GM18508 (cell line): ENCODE results near the gene INTS15.
"Not testable (repeated sequence)": the region's sequence is repeated elsewhere in the genome, so short reads cannot be mapped to it uniquely, and the experiment has no call there.

Experiments used
- ATAC-seq: cut with Tn5 transposase; IDR thresholded peaks from one replicate; pipeline ENCODE4 v1.9.1; 2021; ENCODE audit warnings: moderate number of reproducible peaks; ENCODE audit not compliant: insufficient read depth, unreplicated experiment

Gene INTS15

GRCh38 chr7:6615723-6616555, 26.1 kb downstream of the INTS15 start:
- no peak for ATAC-seq

GRCh38 chr7:6616854-6617643, 27.2 kb downstream of the INTS15 start:
- ATAC-seq: no peak

GRCh38 chr7:6618621-6619020, 28.8 kb downstream of the INTS15 start:
- no peak for ATAC-seq

- ATAC-seq: no peak
These were observed 30.1 kb downstream of the INTS15 start for GRCh38 chr7:6619961-6620360.

GRCh38 chr7:6621195-6622133, 31.6 kb downstream of the INTS15 start:
- no peak for ATAC-seq

GRCh38 chr7:6622134-6622710, 32.4 kb downstream of the INTS15 start:
- ATAC-seq: no peak

GRCh38 chr7:6623589-6624245, 33.9 kb downstream of the INTS15 start:
- no peak for ATAC-seq

GRCh38 chr7:6624246-6624611, 34.4 kb downstream of the INTS15 start:
- ATAC-seq: no peak

GRCh38 chr7:6628045-6628444, 38.2 kb downstream of the INTS15 start:
- ATAC-seq: no peak

- ATAC-seq: no peak
These were observed 40.4 kb downstream of the INTS15 start for GRCh38 chr7:6630007-6630849.

- ATAC-seq: no peak
These were observed 41.8 kb downstream of the INTS15 start for GRCh38 chr7:6631605-6632004.

- no peak for ATAC-seq
These were observed 44.2 kb downstream of the INTS15 start for GRCh38 chr7:6634021-6634420.

GRCh38 chr7:6634971-6635370, 45.1 kb downstream of the INTS15 start:
- not testable (repeated sequence) for ATAC-seq

- no peak for ATAC-seq
These were observed 47.1 kb downstream of the INTS15 start, which contains the start of gene ZNF316 for GRCh38 chr7:6636741-6637543. TSS of gene ZNF316 (plus strand) at chr7:6637318. CDS start at chr7:6642410, 5,092 bp downstream.

- peak; percentile 64 for ATAC-seq
These were observed 47.9 kb downstream of the INTS15 start for GRCh38 chr7:6637544-6638229.

- no peak for ATAC-seq
These were observed 49.2 kb downstream of the INTS15 start for GRCh38 chr7:6639032-6639431.

GRCh38 chr7:6639627-6640026, 49.8 kb downstream of the INTS15 start:
- no peak for ATAC-seq
